ENCODE data around the gene JAZF1.

The JAZF1 gene

DNA sequence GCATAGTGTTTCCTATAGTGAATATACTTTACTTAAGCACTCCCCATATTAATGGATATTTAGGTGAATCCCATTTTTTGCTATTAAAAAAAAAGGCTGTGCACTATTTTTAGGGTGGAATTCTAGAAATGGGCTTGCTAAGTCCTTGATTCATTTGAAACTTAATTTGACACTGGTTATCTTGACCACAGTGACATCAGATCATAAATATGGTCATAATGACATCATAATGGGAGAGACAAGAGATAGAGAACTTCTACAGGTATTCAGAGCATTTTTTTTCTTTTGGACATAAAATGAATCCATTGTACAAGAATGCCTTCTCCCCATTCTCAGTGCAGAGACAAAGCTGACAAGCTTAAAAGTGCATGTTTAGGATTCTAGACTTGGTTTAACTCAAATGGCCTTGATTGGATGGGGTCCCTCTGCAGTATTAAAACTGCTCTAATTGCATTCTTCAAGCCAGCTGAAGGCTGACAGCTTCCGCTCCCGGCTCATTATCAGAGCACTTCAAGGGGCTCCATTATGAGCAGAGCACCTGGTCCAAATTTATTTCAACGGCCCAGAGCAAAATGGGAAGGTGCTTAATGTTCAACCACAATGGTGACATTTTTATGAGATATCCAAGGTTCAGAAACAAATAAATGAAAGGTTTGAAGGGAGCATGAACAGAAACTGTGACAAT lies 104.8 kb downstream of the JAZF1 start:
- DNase-seq (ENCODE audit: low spot score), result no peak

GRCh38 chr7:28072876-28073514 lies 107.6 kb downstream of the JAZF1 start:
- DNase-seq (ENCODE audit: low spot score), result no peak

DNA sequence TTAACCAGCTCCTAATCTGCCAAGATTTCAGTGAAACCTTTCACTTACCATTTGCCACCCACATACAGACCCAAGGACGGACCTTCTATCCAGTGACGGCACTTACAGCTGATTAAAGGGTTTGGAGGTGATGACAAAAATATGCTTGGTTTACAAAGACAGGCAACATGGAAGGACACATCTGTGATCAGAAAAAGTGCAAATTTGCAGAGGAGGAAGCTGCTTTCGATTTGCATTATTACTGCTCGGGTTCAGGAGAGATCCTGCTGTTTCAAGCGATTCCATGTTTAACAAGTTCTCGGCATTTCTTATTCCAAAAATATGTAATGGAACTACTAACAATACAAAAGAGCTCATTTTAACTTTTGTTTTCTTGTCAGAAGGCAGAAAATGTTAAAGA lies 109.0 kb downstream of the JAZF1 start:
- DNase-seq (ENCODE audit: low spot score), result no peak

DNA sequence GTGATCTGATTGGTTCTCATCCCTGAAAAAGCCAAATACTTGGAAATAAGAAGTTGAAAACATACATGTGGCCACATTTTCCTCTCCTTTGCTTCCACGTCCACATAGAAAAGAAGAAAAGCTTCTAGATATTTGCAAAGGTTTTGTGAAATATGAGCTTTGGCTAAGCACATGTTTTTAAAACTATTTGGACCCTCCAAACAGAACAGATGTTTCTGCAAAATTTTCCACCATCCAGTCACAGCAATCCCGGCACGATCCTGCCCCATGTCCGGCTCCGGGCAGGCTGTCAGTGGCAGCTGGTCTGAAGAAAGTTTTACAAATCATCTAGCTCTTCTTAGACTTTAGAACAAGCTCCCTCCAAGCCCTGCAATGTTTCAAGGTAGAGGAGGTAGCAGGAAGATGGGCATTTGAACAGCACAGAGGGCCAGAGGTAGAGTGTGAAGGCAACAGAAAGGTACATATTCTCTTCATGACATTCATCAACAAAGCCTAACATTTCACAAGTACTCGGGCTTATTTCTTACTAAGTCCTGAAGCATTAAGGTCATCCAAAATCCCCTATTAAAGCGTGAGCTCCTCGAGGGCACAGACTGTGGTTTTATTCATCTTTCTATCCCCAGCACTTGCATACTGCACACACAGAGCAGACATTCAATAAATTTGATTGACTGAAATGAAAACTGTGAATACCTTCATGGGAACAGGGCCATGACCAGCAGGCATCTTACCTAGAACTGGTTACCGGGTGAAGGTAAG lies 110.1 kb downstream of the JAZF1 start:
- no peak for DNase-seq (ENCODE audit: low spot score)

GRCh38 chr7:28069807-28070206 lies 110.8 kb downstream of the JAZF1 start:
- peak; percentile 47 for DNase-seq (ENCODE audit: low spot score)

GRCh38 chr7:28069388-28069787 lies 111.2 kb downstream of the JAZF1 start:
- no peak for DNase-seq (ENCODE audit: low spot score)

- DNase-seq (ENCODE audit: low spot score), result no peak
Measured at GRCh38 chr7:28068811-28069216, 111.8 kb downstream of the JAZF1 start.

GRCh38 chr7:28067171-28067570 lies 113.4 kb downstream of the JAZF1 start:
- no peak for DNase-seq (ENCODE audit: low spot score)

DNA sequence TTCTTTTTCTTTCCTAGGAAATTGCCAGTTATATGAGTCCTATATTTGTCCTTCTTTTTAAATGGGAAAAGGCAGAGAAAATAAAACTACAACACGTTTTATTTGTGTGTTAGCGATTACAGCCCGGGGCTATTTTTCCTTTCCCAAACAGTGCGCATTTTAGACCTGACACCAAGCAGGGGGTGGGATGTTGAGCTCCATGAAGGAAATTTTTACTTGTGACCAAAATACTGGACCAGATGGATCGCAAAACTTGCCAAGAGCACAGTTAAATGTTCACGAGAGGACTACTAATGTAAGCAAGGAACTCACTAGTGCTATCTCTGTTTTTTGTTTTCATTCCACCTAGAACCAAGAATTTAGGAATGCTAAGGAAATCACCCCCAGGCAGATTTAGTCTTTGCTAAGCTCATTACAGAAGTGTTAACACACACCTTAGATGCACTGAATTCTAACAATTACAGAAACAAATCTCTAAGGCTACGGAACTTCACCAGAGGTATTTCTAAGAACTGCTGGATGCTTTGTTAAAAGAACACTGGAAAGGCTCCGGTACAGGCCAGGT lies 114.8 kb downstream of the JAZF1 start:
- DNase-seq (ENCODE audit: low spot score), result no peak

DNA sequence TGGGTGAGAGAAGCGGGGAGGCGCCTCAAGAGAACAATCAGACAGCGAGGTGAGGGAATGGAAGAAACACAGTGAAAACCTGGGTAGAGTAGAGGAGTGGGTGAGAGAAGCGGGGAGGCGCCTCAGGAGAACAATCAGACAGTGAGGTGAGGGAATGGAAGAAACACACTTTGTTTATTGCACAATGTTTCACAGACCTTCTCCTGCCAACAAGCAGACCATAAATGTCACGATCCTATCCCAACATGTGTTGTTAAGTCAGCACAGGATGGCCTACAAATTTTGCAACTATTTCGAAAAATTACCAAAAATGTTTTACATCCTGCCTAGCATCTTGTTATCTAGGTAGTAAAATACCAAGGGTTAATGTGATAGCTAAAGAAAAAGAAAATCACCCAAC lies 115.3 kb downstream of the JAZF1 start:
- no peak for DNase-seq (ENCODE audit: low spot score)

DNA sequence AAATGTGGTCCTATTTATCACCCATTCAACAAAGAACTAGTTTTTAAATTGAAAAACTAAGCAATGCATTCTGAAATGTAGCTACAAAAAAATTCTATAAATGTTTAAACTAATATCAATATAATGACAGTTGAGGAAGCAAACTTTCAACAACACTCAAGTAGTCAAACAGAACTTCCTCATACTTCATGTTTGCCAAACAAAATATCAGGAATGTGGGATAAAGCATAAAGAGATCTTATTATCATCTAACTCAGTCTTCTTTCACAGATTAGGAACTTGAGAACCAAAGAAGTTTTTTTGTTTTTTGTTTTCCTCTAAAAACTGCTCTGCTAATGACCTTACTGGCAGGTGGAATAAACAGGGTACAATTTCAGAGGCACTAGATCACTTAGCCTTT lies 116.2 kb downstream of the JAZF1 start:
- DNase-seq (ENCODE audit: low spot score), result no peak

- peak; percentile 69 for DNase-seq (ENCODE audit: low spot score)
Measured at GRCh38 chr7:28062197-28062991, 118.2 kb downstream of the JAZF1 start.

- no peak for DNase-seq (ENCODE audit: low spot score)
Measured at GRCh38 chr7:28061824-28062196, 118.8 kb downstream of the JAZF1 start.

DNA sequence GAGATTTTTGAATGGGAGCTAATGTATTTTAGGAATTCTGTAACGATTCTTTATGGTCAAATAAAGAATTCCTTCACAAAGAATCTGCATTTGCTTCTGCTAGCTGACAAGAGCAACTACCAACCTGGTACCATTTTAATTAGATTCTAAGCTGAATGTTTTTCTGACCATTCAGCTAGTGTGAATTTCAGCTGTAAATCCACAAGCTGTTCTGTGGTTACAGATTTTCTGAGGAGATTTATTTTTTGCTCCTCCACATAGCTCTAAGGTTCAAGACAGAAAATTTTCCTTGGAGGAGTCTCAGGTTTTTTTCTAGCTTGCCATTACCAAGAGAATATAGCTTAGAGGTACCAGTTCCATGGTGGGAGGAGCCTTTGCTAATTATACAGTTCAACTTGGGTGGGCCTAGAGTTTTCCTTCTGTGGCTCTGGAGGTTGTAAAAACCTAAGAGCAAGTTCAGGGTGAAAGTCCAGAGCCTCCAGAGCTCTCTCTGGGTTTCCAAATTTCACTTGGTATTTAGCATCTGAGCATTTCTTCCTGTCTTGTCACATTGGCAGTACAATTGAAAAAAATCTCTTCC lies 120.1 kb downstream of the JAZF1 start:
- DNase-seq (ENCODE audit: low spot score), result no peak

DNA sequence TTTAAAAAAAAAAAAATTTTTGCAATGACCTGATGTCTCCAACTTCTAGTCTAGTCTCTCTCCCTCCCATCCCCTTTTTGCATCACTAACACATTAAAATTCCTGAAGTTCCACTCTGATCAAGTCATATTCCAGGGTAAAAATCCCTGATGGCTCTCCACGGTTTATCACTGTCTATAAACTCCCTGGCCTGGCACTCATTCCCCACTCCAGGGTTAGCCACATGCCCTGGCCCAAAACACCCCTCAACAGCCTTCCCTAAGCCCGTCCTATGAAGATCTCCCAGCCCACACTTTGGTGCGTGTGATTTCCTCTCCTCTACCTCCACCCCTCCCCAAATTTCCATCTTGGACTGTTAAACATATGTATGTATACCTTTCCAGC lies 125.4 kb downstream of the JAZF1 start:
- no peak for DNase-seq (ENCODE audit: low spot score)

GRCh38 chr7:28054531-28055160 lies 125.9 kb downstream of the JAZF1 start:
- no peak for DNase-seq (ENCODE audit: low spot score)

GRCh38 chr7:28052933-28053332 lies 127.7 kb downstream of the JAZF1 start:
- DNase-seq (ENCODE audit: low spot score), result no peak

GRCh38 chr7:28048694-28049093 lies 131.9 kb downstream of the JAZF1 start:
- no peak for DNase-seq (ENCODE audit: low spot score)

DNA sequence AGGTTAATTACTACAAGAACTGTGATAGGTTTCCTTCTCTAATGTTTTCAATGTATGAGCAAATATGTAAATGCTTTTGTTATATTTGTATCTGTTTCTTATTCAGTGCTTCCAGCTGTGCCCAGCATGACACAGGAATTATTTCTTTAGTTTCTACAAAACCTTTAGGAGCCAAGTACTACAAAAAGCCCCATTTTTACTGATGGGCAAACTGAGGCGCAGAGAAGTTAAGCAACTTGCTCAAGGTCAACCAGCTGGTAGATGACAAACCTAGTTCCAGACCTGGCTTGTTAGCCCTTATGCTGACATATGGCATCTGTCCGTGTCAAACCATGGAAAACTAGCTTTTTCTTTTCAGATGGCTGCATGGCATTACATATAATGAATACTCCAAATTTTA lies 134.6 kb downstream of the JAZF1 start:
- DNase-seq (ENCODE audit: low spot score), result no peak

DNA sequence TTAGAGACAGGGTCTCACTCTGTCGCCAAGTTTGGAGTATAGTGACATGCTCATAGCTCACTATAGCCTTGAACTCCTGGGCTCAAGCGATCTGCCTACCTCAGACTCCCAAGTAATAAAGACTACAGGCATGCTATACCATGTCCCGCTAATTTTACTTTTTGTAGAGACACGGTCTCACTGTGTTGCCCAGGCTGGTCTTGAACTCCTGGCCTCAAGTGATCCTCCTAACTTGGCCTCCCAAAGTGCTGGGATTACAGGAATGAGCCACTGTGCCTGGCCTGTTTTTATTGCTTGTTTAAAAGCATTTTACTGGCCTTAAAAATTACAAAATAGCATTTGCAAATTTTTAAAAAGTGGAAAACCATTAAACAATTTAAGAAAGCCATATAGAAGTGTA lies 135.0 kb downstream of the JAZF1 start:
- DNase-seq (ENCODE audit: low spot score), result no peak

DNA sequence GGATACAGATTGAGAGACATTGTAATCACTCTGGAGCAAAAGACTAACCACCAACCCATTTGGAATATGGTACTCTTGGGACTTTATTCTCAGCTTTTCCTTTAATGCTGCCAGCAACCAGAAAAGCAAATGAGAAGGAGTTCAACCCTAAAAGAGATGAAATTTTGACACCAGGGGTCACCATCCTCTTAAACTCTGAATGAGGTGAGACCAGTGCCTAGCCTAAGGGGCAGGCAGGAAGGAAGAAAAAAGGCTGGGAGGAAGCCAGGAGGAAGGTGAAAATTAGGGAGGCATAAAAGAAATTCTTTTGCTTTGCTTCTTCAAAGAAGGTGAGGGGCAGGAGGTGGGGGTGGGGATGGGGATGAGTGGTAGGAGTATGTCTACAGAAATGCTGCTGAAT lies 135.8 kb downstream of the JAZF1 start:
- DNase-seq (ENCODE audit: low spot score), result no peak
